Left ventricle myocardium inferior (tissue), 1 donor: ENCODE results near the gene LRRC25. TPM values are rescaled to one million over a fixed set of nuclear protein-coding genes. Genes with fewer than 3 reads are reported as not detected.
"Not testable (repeated sequence)": the region's sequence is repeated elsewhere in the genome, so short reads cannot be mapped to it uniquely, and the experiment has no call there.

Source experiments
- DNase-seq: peaks from one replicate; pipeline ENCODE4 v3.0.0-alpha.2; 2020
- H3K27ac ChIP-seq: fragments of 200-600 bp; replicated peaks from 2 replicates; pipeline ENCODE4 v1.8.0; 2021
- H3K27me3 ChIP-seq: fragments of 200-600 bp; 2 replicates; pipeline ENCODE4 v1.8.0; 2021; ENCODE audit warnings: low read depth
- H3K36me3 ChIP-seq: fragments of 200-600 bp; 2 replicates; pipeline ENCODE4 v1.8.0; 2021
- H3K4me1 ChIP-seq: fragments of 200-600 bp; 2 replicates; pipeline ENCODE4 v1.8.0; 2021
- H3K4me3 ChIP-seq: fragments of 200-600 bp; 2 replicates; pipeline ENCODE4 v1.8.0; 2021; ENCODE audit warnings: mild to moderate bottlenecking, moderate library complexity
- H3K9me3 ChIP-seq: fragments of 200-600 bp; replicated peaks from 2 replicates; pipeline ENCODE4 v1.8.0; 2021
- intact Hi-C: fragments of 100-400 bp; cut with micrococcal nuclease; formaldehyde crosslinking; loops from one replicate; pipeline ENCODE4 v1.11.0; 2022
- total RNA-seq: library from RNA; stranded (reverse); fragmentation: NEBNext Ultra II Directional; extraction: Animal tissue kit (Norgen Biotek cat#: 25700); gene quantifications from one replicate; pipeline ENCODE4 v1.2.1, GENCODE V29; 2021
- TF ChIP-seq, protein P1 (sequence below): fragments of 200-600 bp; IDR thresholded peaks from 2 replicates; pipeline ENCODE4 v1.8.0; 2021; ENCODE audit warnings: antibody characterized with exemption, mild to moderate bottlenecking, borderline replicate concordance
- donor health status: DM: no; HTN: yes; CAD: no; lungs with severe emphysema.

The LRRC25 gene
- total RNA-seq, 1 donor from 2014 or later, result 2.4 TPM

DNA sequence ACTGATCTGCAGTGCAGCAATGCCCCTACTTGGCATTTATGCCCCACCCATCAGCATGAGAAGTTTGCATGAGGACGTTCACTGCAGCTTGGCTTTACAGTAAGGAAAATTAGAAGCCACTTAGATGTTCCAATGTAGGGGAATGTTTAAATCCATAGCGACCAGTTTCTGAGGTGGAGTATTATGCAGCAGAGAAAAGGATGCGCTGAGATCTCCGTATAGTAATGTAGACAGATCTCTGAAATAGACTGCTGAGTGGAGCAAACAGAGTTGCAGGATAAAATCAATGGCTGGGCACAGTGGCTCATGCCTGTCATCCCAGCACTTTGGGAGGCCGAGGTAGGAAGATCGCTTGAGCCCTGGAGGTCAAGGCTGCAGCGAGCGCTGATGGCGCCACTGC, 46.9 kb downstream of the LRRC25 start:
- Histone ChIP-seq H3K36me3 (peaks cover 16% of the 10 kb centered on the region), H3K4me1 (no peaks in the 10 kb centered on the region), H3K27ac (no peak overlapping the region), H3K4me3 (no peak overlapping the region), H3K9me3 (no peaks in the 10 kb centered on the region), H3K27me3 (no peaks in the 10 kb centered on the region)
- intact Hi-C loops, result no loop called here
- no peak for DNase-seq
- TF ChIP-seq, protein P1, sequence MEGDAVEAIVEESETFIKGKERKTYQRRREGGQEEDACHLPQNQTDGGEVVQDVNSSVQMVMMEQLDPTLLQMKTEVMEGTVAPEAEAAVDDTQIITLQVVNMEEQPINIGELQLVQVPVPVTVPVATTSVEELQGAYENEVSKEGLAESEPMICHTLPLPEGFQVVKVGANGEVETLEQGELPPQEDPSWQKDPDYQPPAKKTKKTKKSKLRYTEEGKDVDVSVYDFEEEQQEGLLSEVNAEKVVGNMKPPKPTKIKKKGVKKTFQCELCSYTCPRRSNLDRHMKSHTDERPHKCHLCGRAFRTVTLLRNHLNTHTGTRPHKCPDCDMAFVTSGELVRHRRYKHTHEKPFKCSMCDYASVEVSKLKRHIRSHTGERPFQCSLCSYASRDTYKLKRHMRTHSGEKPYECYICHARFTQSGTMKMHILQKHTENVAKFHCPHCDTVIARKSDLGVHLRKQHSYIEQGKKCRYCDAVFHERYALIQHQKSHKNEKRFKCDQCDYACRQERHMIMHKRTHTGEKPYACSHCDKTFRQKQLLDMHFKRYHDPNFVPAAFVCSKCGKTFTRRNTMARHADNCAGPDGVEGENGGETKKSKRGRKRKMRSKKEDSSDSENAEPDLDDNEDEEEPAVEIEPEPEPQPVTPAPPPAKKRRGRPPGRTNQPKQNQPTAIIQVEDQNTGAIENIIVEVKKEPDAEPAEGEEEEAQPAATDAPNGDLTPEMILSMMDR, result no peak

DNA sequence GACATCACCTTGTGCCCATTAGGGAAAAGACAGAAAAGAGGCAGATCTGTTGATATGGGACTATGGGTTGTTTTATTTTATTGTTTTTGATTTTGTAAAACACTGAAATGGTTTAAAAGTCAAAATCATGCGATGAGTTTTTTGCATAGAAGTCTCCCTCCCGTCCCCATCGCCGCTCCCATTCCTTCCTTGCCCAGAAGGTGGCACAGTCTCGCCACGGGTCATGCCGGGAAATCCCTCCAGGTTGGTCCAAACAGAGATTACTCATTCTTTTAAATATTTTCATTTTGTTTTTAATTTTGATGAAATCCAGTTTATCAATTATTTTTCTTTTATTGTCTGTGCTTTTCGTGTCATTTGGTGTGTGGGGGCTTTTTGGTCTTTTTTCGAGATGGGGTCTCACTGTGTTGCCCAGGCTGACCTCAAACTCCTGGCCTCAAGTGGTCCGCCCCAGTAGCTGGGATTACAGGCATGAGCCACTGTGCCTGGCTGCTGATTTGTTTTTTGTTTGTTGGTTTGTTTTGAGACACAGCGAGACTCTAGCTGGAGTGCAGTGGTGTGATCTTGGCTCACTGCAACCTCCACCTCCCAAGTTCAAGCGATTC, 47.8 kb downstream of the LRRC25 start:
- no peak overlapping the region for H3K4me3 ChIP-seq
- intact Hi-C loops, result loop anchor here (5.0 kb wide), 1 partner anchor 63 kb away; no protein-coding TSS in a partner anchor

DNA sequence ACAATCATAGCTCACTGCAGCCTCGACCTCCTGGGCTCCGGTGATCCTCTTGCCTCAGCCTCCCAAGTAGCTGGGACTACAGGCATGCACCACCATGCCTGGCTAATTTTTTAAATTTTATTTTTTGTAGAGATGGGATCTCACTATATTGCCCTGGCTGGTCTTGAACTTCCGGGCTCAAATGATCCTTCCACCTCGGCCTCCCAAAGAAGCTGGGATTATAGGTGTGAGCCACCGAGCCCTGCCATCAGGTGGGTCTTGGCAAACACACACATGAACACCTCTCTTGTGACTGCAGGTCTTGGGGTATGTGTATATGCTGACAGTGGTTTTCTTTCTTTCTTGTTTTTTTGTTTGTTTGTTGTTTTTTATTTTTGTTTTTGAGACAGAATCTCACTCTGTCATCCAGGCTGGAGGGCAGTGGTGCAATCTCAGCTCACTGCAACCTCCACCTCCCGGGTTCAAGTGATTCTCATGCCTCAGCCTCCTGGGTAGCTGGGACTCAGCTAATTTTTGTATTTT, 48.5 kb downstream of the LRRC25 start:
- H3K9me3 ChIP-seq, H3K27me3 ChIP-seq, DNase-seq, H3K4me1 ChIP-seq, H3K27ac ChIP-seq, H3K4me3 ChIP-seq: not testable (repeated sequence)
- intact Hi-C loops, result loop anchor here (5.0 kb wide), 1 partner anchor 63 kb away; no protein-coding TSS in a partner anchor
- peaks cover 18% of the 10 kb centered on the region for H3K36me3 ChIP-seq

More for the DNA sequence above, 47.8 kb downstream of the LRRC25 start:
- DNase-seq, result no peak
- no peaks in the 10 kb centered on the region for H3K27me3 ChIP-seq
- no peak overlapping the region for H3K27ac ChIP-seq
- TF ChIP-seq, protein P1, result peak; percentile 83
- H3K36me3 ChIP-seq, result peaks cover 16% of the 10 kb centered on the region
- no peaks in the 10 kb centered on the region for H3K4me1 ChIP-seq
- H3K9me3 ChIP-seq, result no peaks in the 10 kb centered on the region

DNA sequence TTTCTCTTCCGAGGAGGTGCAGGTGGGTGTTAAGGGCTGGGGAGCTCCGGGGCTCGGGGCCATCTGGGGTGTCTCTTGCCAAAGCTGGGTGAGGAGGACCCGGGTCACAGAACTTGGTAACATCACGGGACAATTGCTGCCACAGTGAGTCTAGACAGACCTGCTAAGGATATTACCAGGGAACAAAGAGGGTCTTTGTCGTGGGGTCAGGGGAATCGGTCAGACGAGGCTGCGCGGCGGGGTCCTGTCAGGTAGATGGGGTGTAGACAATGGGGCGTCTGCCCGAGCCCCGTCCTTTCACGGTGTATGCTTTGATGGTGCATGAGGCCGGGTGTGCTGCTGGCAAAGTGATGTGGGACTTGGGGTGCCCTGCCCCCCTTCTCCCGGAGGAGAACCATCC, 49.3 kb downstream of the LRRC25 start:
- Histone ChIP-seq H3K27me3 (no peaks in the 10 kb centered on the region), H3K4me3 (no peak overlapping the region), H3K4me1 (no peaks in the 10 kb centered on the region), H3K9me3 (no peaks in the 10 kb centered on the region), H3K36me3 (peaks cover 18% of the 10 kb centered on the region), H3K27ac (no peak overlapping the region)
- intact Hi-C loops, result loop anchor here (5.0 kb wide), 1 partner anchor 64 kb away; no protein-coding TSS in a partner anchor
- TF ChIP-seq, protein P1, result no peak
- no peak for DNase-seq

DNA sequence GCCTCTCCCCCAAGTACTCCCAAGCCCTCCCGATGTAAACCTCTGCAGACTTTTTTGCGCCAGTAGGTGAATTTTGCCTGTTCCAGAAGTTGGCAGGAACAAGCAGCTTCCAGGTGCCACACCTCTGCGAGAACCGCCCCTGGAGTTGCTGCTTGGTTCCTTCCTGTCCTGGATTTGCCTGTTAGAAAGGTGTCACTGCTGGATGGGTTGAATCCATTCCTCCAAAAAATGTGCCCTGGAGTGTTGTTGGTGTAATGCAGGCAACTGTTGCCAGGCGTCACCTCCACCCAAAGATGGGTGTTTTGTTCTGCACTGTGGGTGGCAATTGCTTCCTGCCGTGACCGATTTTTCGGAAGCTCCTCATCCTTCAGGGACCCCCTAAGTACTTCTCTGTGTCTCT, 51.3 kb downstream of the LRRC25 start:
- H3K36me3 ChIP-seq, result peaks cover 14% of the 10 kb centered on the region
- TF ChIP-seq, protein P1, result no peak
- intact Hi-C loops, result loop anchor here (5.0 kb wide), 1 partner anchor 66 kb away; no protein-coding TSS in a partner anchor

DNA sequence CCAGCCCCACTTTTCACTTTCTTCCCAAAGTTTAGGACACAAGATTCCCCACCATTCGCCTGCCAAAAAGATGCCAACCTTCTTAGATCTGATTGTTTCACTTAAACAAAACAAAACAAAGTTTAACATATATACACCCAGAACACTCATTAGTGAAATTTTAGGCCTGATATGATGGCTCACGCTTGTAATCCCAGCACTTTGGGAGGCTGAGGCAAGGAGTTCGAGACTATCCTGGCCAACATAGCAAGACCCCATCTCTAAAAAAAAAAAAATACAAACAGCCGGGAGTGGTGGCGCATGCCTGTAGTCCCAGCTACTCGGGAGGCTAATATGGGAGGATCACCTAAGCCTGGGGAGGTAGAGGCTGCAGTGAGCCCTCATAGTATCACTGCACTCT, 52.1 kb downstream of the LRRC25 start:
- intact Hi-C loops, result loop anchor here (5.0 kb wide), 1 partner anchor 67 kb away; no protein-coding TSS in a partner anchor

More for the DNA sequence above, 51.3 kb downstream of the LRRC25 start:
- DNase-seq, result no peak
- Histone ChIP-seq H3K9me3 (no peaks in the 10 kb centered on the region), H3K4me1 (peaks cover 9% of the 10 kb centered on the region), H3K4me3 (no peak overlapping the region), H3K27me3 (no peaks in the 10 kb centered on the region), H3K27ac (no peak overlapping the region)

More for the DNA sequence above, 52.1 kb downstream of the LRRC25 start:
- Histone ChIP-seq H3K4me1 (peaks cover 17% of the 10 kb centered on the region), H3K9me3 (no peaks in the 10 kb centered on the region), H3K27ac (no peak overlapping the region), H3K36me3 (peaks cover 10% of the 10 kb centered on the region), H3K4me3 (no peak overlapping the region), H3K27me3 (no peaks in the 10 kb centered on the region)
- TF ChIP-seq, protein P1, result no peak
- DNase-seq, result no peak
